ENCODE results near the gene SGMS1. TPM values are rescaled to one million over a fixed set of nuclear protein-coding genes. Genes with fewer than 3 reads are reported as not detected.

Gene SGMS1
- total and polyA plus RNA-seq, 2 experiments from 2014 or later: 15.0 to 34.7 TPM

GRCh38 chr10:50527442-50528043, 96.2 kb downstream of the SGMS1 start:
- ATAC-seq: no peak
- H3K4me3 ChIP-seq: no peak overlapping the region

More at GRCh38 chr10:50527442-50528043, 96.2 kb downstream of the SGMS1 start:
- no peak for DNase-seq (ENCODE audit: low spot score)
- H3K27me3 ChIP-seq (ENCODE audit: insufficient read depth): no peaks in the 10 kb centered on the region
- H3K4me3 Mint-ChIP-seq: no peak overlapping the region
- no peaks in the 10 kb centered on the region for H3K36me3 ChIP-seq (ENCODE audit: insufficient read depth)
- H3K9me3 Mint-ChIP-seq: no peaks in the 10 kb centered on the region
- H3K79me2 ChIP-seq (replicated peaks; ENCODE audit: insufficient read depth): peaks cover 18% of the 10 kb centered on the region
- no peak overlapping the region for H3K4me2 ChIP-seq
- no peak overlapping the region for H2AFZ ChIP-seq
- TF ChIP-seq CTCF (conservative IDR thresholded peaks at IDR 0.05; ENCODE audit: low read depth in 2 of 2): no peak
- no peak for TF ChIP-seq ZNF331 (CRISPR knock-in tag; IDR thresholded peaks at IDR 0.05; ENCODE audit: low read depth)
- TF ChIP-seq NANOG (IDR thresholded peaks at IDR 0.05; ENCODE audit: borderline replicate concordance): no peak
- no peak for TF ChIP-seq ZNF462 (CRISPR knock-in tag; IDR thresholded peaks at IDR 0.05)
- no peak for TF ChIP-seq POLR2AphosphoS5 (IDR thresholded peaks at IDR 0.05; ENCODE audit: low read depth)
- TF ChIP-seq REST (IDR thresholded peaks at IDR 0.05; ENCODE audit: unreplicated experiment): no peak
- no peak for TF ChIP-seq ZNF114 (CRISPR knock-in tag; IDR thresholded peaks at IDR 0.05)
- no peak for TF ChIP-seq EZH2 (IDR thresholded peaks at IDR 0.05; ENCODE audit: low read depth, unreplicated experiment)
- TF ChIP-seq JUNB (IDR thresholded peaks at IDR 0.05; ENCODE audit: unreplicated experiment): no peak
- no peak for TF ChIP-seq CREB1 (CRISPR knock-in tag; IDR thresholded peaks at IDR 0.05; ENCODE audit: low read depth)
- TF ChIP-seq ETS1 (IDR thresholded peaks at IDR 0.05): no peak
- TF ChIP-seq EZH2phosphoT487 (IDR thresholded peaks at IDR 0.05; ENCODE audit: unreplicated experiment): no peak
- TF ChIP-seq STAT1 (IDR thresholded peaks at IDR 0.05; ENCODE audit: unreplicated experiment): no peak
- peaks cover 2% of the 10 kb centered on the region for H3K27me3 Mint-ChIP-seq (ENCODE audit: insufficient read depth, low read depth, poor library complexity)
- H3K4me1 Mint-ChIP-seq: peaks cover 45% of the 10 kb centered on the region
- no peaks in the 10 kb centered on the region for H3F3A ChIP-seq (replicated peaks; ENCODE audit: low read depth)
- no peak overlapping the region for H3K27ac ChIP-seq (ENCODE audit: low read depth)
- H3K27ac Mint-ChIP-seq: no peak overlapping the region
- no peaks in the 10 kb centered on the region for H3K36me3 Mint-ChIP-seq (ENCODE audit: low read depth)
- no peaks in the 10 kb centered on the region for H3K9me2 ChIP-seq (ENCODE audit: insufficient read depth)
- H3K4me1 ChIP-seq (ENCODE audit: insufficient read depth): peaks cover 39% of the 10 kb centered on the region
- H4K20me1 ChIP-seq (replicated peaks; ENCODE audit: insufficient read depth): peaks cover 7% of the 10 kb centered on the region
